GM18498 (cell line): ENCODE measurements around the gene EP400.
A peak's percentile ranks its signal among the peaks of the same experiment; 100 is the strongest.

ENCODE experiments used
- ATAC-seq: cut with Tn5 transposase; IDR thresholded peaks from one replicate; pipeline ENCODE4 v1.9.1; 2021; ENCODE audit warnings: mild to moderate bottlenecking, moderate library complexity; ENCODE audit not compliant: unreplicated experiment

Gene EP400

GRCh38 chr12:131923260-131923659 lies 26.5 kb upstream of the EP400 start:
- peak; percentile 74 for ATAC-seq

GRCh38 chr12:131927110-131928079 lies 22.3 kb upstream of the EP400 start:
- ATAC-seq: no peak

GRCh38 chr12:131928080-131928710 lies 21.5 kb upstream of the EP400 start:
- ATAC-seq: peak; percentile 1

- ATAC-seq: peak; percentile 73
These were observed 20.8 kb upstream of the EP400 start, which contains the start of gene PUS1 for GRCh38 chr12:131928711-131929580. Gene PUS1, plus strand, starts transcription at chr12:131929276. Its CDS starts 447 bp downstream, at chr12:131929723.

GRCh38 chr12:131929581-131930456 lies 19.9 kb upstream of the EP400 start:
- peak; percentile 18 for ATAC-seq

GRCh38 chr12:131930510-131930909 lies 19.2 kb upstream of the EP400 start:
- ATAC-seq: no peak

GRCh38 chr12:131933387-131933786 lies 16.4 kb upstream of the EP400 start:
- ATAC-seq: no peak

GRCh38 chr12:131934535-131934934 lies 15.2 kb upstream of the EP400 start:
- no peak for ATAC-seq

- ATAC-seq: no peak
These were observed 11.7 kb upstream of the EP400 start for GRCh38 chr12:131938082-131938481.

GRCh38 chr12:131939007-131939406 lies 10.7 kb upstream of the EP400 start:
- ATAC-seq: no peak

- ATAC-seq: no peak
These were observed 9.6 kb upstream of the EP400 start for GRCh38 chr12:131940141-131940547.

- no peak for ATAC-seq
These were observed 8.4 kb upstream of the EP400 start for GRCh38 chr12:131941116-131941986.

- no peak for ATAC-seq
These were observed 7.8 kb upstream of the EP400 start for GRCh38 chr12:131941987-131942341.

GRCh38 chr12:131942671-131943070 lies 7.1 kb upstream of the EP400 start:
- no peak for ATAC-seq

GRCh38 chr12:131943389-131943788 lies 6.4 kb upstream of the EP400 start:
- ATAC-seq: no peak

- no peak for ATAC-seq
These were observed 5.9 kb upstream of the EP400 start for GRCh38 chr12:131943876-131944275.

- no peak for ATAC-seq
These were observed 5.0 kb upstream of the EP400 start for GRCh38 chr12:131944601-131945251.

GRCh38 chr12:131946757-131947156 lies 3.0 kb upstream of the EP400 start:
- no peak for ATAC-seq
